H1 (cell line): ENCODE results near the gene CIC. TPM values are rescaled to one million over a fixed set of nuclear protein-coding genes. Genes with fewer than 3 reads are reported as not detected.

Experiments
- CHD2 ChIP-seq: IDR thresholded peaks from 2 replicates; pipeline ENCODE4 v1.6.1; 2012; ENCODE audit warnings: low read length, improper control_type of control experiment
- HDAC6 ChIP-seq: IDR thresholded peaks from one replicate; pipeline ENCODE4 v1.7.1; 2012; ENCODE audit warnings: low read depth, mild to moderate bottlenecking, inconsistent platforms, low read length, moderate library complexity
- JUN ChIP-seq: IDR thresholded peaks from 2 replicates; pipeline ENCODE4 v1.6.1; 2011; ENCODE audit warnings: low read depth, mild to moderate bottlenecking, improper control_type of control experiment, low read length
- NANOG ChIP-seq: IDR thresholded peaks from 2 replicates; pipeline ENCODE4 v1.6.1; 2011; ENCODE audit warnings: low read length, low read depth, mild to moderate bottlenecking, inconsistent platforms; ENCODE audit not compliant: insufficient read depth, poor library complexity, severe bottlenecking
- SRF ChIP-seq: IDR thresholded peaks from 2 replicates; pipeline ENCODE4 v1.6.1; 2011; ENCODE audit warnings: mild to moderate bottlenecking, low read depth, low read length, moderate library complexity
- TCF12 ChIP-seq: IDR thresholded peaks from 2 replicates; pipeline ENCODE4 v1.6.1; 2011; ENCODE audit warnings: low read depth, mild to moderate bottlenecking, low read length
- polyA plus RNA-seq, 7 experiments: library from polyadenylated mRNA; depleted of rRNA in 3 of 7; stranded (reverse) in 5 of 7; unstranded in 2 of 7; fragments of >200 nt in 5 of 7; fragments of 200-250 nt in 2 of 7; gene quantifications; 1 replicate in 5 of 7; 2 replicates in 1 of 7; 4 replicates in 1 of 7; pipeline versions ENCODE4 v1.2.1 to v1.2.3, GENCODE V29; 2011 to 2013; ENCODE audit warnings: missing spikeins in 2 of 7, mixed read lengths in 2 of 7
- total RNA-seq: library from RNA; stranded (reverse); fragmentation: NEBNext Ultra II Directional; extraction: Animal tissue kit (Norgen Biotek cat#: 25700); gene quantifications from 2 replicates; pipeline ENCODE4 v1.2.1, GENCODE V29; 2021

CIC gene
- total and polyA plus RNA-seq, 2 of the 8 experiments (the other 6 are each of a cell fraction or from before 2014, with no cell fraction given): 13.2 to 43.6 TPM

GRCh38 chr19:42232435-42232834, 36.6 kb upstream of the CIC start (continued):
- no peak for TF ChIP-seq SRF
- TF ChIP-seq CHD2: no peak
- no peak for TF ChIP-seq HDAC6
- TF ChIP-seq NANOG: no peak
- TF ChIP-seq JUN: no peak
- no peak for TF ChIP-seq TCF12
